Measurements from ENCODE around the gene SEC61G. TPM values are rescaled to one million over a fixed set of nuclear protein-coding genes. Genes with fewer than 3 reads are reported as not detected.

Gene SEC61G
- 23.6 and 26.8 TPM in 2 replicates for total RNA-seq
- 85.0 TPM for total RNA-seq (2013)
- 60.9 and 254 TPM in 2 replicates for polyA plus RNA-seq
- polyA minus RNA-seq, result 17.9 and 20.3 TPM in 2 replicates

DNA sequence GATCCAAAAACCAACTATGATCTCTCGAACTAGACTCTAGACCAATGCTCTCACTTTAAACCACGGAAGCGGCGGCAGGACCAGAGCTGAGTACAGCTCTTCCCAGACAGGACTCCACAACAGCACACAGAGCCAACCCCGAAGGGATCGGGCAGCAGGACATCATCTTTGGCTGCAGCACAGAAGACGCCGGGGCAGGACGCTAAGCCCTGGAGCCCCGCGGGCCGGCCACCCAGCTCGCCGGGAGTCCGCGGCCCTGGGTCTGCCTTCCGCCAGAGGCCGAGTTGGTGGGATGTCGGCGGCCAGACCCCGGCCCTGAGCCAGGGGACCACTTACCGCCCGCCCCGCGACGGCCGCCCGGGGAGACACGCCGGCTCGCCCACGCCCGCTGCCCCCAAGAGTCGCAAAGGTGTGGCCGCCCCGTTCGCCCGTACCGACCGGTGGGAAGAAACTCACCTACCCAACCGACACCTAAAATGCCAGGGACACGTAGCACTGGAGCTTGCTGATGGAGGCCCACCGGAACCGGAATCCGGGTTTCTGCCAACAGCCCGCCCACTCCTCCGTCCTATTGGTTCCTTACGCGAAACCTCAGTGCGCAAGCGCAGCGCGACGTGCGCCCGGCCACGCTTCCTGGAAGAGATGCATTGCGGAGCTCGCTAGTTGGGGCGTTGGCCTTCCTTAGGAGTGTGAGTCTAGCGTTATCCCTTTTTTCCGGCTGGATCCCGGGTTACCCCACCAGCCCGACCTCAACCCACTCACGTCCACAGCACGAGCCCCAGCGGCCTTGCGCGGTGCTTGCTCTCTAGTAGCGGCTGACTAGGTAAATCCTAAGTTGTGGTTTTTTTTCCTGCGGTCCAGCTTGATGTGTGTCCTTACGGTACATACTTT, at the start of gene SEC61G:
Gene SEC61G (minus strand): TSS at position 510 of the 891 bp plus-strand sequence. CDS start 1,623 bp downstream, outside the sequence.
- Histone ChIP-seq H4K20me1 (ENCODE audit: control insufficient read depth, insufficient read depth, low read length, poor library complexity, severe bottlenecking) (peaks cover 7% of the 10 kb centered on the region), H3K27me3 (replicated peaks in 1 of 4; ENCODE audit: control extremely low read depth in 1 of 4, control insufficient read depth in 3 of 4, insufficient read depth in 4 of 4, low read length in 3 of 4) (no peaks in the 10 kb centered on the region), H3K4me3 (ENCODE audit: control extremely low read depth in 1 of 5, extremely low read depth in 1 of 5, insufficient read depth in 1 of 5, low read depth in 2 of 5, low read length in 4 of 5) (peak within 1 kb of the TSS; percentile 63 to 94 (median 89)), H3K9ac (ENCODE audit: low read length) (peak within 1 kb of the TSS; percentile 93), H3K4me2 (replicated peaks; ENCODE audit: low read depth, low read length, poor library complexity, severe bottlenecking) (peak within 1 kb of the TSS; percentile 86), H3K79me2 (ENCODE audit: control insufficient read depth, insufficient read depth, low read length) (peaks cover 25% of the 10 kb centered on the region), H3K36me3 (replicated peaks in 1 of 2; ENCODE audit: control extremely low read depth in 1 of 2, control insufficient read depth in 1 of 2, extremely low read depth in 1 of 2, insufficient read depth in 2 of 2, low read length in 1 of 2) (peaks cover 0 to 17% of the 10 kb centered on the region in 2 experiments), H3K9me3 (ENCODE audit: control extremely low read depth in 1 of 3, control insufficient read depth in 2 of 3, insufficient read depth in 1 of 3, low read length in 2 of 3) (no peaks in the 10 kb centered on the region), H3K27ac (ENCODE audit: low read length in 2 of 2) (peak within 1 kb of the TSS; percentile 78 to 80), H2AFZ (ENCODE audit: insufficient read depth, low read depth, low read length, poor library complexity, severe bottlenecking) (peak within 1 kb of the TSS; percentile 92), H3K4me1 (ENCODE audit: control insufficient read depth in 2 of 2, insufficient read depth in 2 of 2, low read length in 2 of 2) (peaks cover 10 to 21% of the 10 kb centered on the region in 2 donors)
- POLR2A ChIA-PET, result interaction anchor here (1.4 kb wide), 2 partner anchors 607 to 1347 kb away, joined by 4 to 6 read pairs; partner anchors contain the start of genes CHCHD2 and LANCL2
- intact Hi-C loops (cut with micrococcal nuclease), result loop anchor here (1.0 to 2.0 kb wide), 5 partner anchors 15 to 1347 kb away; partner anchors contain the start of genes CHCHD2, MRPS17 and NIPSNAP2
- Mint-ChIP-seq H3K4me1 (peaks cover 27% of the 10 kb centered on the region), H3K9me3 (ENCODE audit: insufficient read depth) (no peaks in the 10 kb centered on the region), H3K27ac (peak within 1 kb of the TSS; percentile 96), H3K27me3 (peaks cover 2% of the 10 kb centered on the region), H3K4me3 (peak within 1 kb of the TSS; percentile 100)
- CTCF ChIA-PET, result interaction anchor here (0.7 to 1.7 kb wide), 6 partner anchors 10 to 657 kb away, joined by 3 to 31 read pairs (median 4); partner anchors contain the start of gene LANCL2
- TF ChIP-seq, protein P1, sequence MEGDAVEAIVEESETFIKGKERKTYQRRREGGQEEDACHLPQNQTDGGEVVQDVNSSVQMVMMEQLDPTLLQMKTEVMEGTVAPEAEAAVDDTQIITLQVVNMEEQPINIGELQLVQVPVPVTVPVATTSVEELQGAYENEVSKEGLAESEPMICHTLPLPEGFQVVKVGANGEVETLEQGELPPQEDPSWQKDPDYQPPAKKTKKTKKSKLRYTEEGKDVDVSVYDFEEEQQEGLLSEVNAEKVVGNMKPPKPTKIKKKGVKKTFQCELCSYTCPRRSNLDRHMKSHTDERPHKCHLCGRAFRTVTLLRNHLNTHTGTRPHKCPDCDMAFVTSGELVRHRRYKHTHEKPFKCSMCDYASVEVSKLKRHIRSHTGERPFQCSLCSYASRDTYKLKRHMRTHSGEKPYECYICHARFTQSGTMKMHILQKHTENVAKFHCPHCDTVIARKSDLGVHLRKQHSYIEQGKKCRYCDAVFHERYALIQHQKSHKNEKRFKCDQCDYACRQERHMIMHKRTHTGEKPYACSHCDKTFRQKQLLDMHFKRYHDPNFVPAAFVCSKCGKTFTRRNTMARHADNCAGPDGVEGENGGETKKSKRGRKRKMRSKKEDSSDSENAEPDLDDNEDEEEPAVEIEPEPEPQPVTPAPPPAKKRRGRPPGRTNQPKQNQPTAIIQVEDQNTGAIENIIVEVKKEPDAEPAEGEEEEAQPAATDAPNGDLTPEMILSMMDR (IDR thresholded peaks at IDR 0.05), result no peak
- TF ChIP-seq EZH2 (IDR thresholded peaks at IDR 0.05; ENCODE audit: borderline replicate concordance, insufficient read depth, low read depth, low read length, poor library complexity, severe bottlenecking), result no peak
- 0% methylated on average over 62 of the region's 72 CpGs for WGBS (ENCODE audit: insufficient coverage)
- peak; percentile 96 for DNase-seq
- ATAC-seq (ENCODE audit: low read depth), result peak; percentile 97
